GM08714 (cell line): ENCODE results near the gene TBC1D9B.

ENCODE experiments used
- H3K4me3 ChIP-seq: fragments of 200-500 bp; sonication (Bioruptor generic); 2 replicates; pipeline ENCODE4 v1.5.1; 2014; ENCODE audit warnings: mild to moderate bottlenecking, low read length, inconsistent platforms
- ZNF274 ChIP-seq: IDR thresholded peaks from 2 replicates; pipeline ENCODE4 v1.6.1; 2012; ENCODE audit warnings: mild to moderate bottlenecking, low read depth, low read length

TBC1D9B gene

DNA sequence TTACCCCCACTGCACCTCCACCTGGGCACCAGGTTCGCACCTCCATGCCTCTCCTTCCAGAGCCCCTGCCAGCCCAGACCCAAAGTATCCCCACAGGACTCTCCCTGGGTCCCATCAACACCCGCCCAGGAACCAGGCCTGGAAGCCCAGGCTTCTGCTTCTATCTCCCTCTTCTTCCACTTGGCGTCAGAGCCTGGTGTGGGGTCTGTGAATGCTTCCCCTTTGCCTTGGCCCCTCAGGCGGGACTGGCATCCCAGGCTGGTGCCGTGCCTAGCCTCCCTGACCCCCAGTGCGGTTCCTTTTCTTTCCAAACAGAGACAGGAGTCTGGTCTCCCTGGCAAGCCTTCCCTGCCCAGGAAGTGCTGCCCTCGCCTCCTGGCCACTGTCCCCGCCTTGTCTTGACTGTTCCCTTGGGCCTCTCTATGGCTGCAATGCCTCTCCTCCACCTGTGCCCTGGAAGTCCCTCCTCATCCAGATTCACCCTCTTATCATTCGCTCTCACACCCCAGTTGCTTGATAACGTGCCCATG is 7.8 kb upstream of the TBC1D9B start:
- no peak overlapping the region for H3K4me3 ChIP-seq
- TF ChIP-seq ZNF274: no peak

DNA sequence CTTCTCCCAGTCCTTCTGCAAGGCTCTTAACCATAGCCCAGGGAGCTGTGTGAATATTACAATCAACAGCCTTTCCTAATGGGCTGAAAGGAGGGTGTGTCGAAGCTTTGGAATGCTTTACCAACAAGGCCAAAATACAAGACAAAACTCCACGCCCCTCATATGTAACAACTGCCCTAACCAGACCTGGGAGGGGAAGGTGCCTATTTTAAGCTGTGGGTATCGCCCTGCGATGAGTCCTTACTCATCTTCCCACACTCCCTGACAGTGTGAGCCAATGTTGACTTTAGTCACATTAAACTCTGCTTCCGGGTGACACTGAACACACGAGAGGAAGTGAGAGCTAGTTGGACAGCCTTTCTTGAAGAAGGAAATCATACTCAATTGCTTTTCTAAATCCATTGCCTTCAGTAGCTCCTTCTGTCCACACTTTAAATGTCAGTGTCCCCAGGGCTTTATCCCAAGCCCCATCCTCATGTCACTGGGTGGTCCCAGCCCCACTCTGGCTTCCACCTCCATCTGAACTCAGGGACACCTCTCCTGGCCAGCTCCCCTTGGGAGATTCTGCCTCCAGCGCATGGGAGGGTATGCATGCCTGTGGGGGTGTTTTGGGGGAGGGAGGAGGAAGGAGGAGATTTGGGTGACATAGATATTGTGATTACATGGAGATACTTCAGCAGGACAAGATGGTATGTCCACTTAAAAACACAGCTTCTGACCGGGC is 6.5 kb upstream of the TBC1D9B start:
- TF ChIP-seq ZNF274: no peak
- no peak overlapping the region for H3K4me3 ChIP-seq

- no peak for TF ChIP-seq ZNF274
- no peak overlapping the region for H3K4me3 ChIP-seq
Measured at GRCh38 chr5:179913461-179913860, 5.8 kb upstream of the TBC1D9B start.

DNA sequence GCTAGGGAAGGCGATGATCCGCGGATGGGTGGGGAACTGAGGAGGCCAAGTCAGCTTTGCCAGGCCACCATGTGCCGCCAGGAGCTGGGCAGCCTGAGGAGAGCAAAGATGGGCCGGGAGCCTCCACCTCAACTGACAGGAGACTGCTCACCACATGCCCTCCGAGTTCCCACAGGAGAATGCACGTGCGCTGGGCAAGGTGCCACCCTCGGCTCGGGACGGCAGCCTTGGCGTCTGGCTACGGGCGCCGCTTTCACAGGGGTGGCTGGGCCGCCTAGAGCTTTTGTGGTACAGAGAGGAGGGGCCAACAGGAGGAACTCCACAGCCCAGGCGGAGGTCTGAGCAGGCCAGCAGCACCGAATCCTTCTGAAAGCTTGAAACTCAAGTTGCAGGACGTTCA is 5.3 kb upstream of the TBC1D9B start:
- H3K4me3 ChIP-seq: no peak overlapping the region
- no peak for TF ChIP-seq ZNF274

DNA sequence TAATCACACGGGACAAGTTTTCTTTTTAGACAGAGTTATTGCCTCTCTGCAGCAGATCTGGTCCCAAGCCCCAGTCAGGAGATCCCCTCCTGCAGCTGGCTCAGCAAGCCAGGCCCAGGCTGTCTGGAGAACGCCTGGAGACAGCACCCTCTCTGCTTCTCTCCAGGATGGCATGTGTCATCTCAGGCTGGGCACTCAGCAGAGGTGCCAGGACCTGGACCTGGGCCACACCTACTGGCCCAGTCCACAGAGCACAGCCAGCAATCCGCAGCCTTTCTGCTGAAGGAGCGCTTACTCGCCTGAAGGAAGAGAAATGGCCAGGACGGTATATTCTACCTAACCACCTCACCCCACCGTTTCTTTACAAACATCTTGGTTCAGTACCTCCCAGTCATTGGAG is 4.7 kb upstream of the TBC1D9B start:
- TF ChIP-seq ZNF274: no peak
- H3K4me3 ChIP-seq: no peak overlapping the region

- H3K4me3 ChIP-seq: no peak overlapping the region
- TF ChIP-seq ZNF274: no peak
Measured at GRCh38 chr5:179909224-179909623, 1.5 kb upstream of the TBC1D9B start.

DNA sequence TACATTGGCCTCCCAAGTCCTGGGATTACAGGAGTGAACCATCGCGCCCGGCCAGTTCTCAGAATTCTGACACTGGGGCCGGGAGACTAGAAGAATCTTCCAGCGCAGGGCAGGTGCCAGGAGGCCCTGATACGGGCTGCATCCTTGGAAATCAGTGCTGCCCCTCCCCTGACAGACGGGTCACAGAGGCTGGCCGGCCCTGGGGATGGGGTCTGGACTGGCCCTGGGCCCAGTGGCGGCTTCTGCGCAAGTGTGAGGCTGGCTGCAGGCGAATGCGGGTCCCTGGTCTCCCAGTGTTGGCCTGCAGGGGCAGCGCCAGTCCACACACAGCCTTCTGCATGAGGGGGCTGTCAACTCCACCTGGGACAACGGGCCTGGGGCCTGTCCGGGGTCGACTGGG is 831 bp upstream of the TBC1D9B start:
- no peak overlapping the region for H3K4me3 ChIP-seq
- no peak for TF ChIP-seq ZNF274

- H3K4me3 ChIP-seq: peak overlapping the region; percentile 87
- no peak for TF ChIP-seq ZNF274
Measured at GRCh38 chr5:179906795-179907555, 722 bp downstream of the TBC1D9B start.

GRCh38 chr5:179906294-179906794 is 1.4 kb downstream of the TBC1D9B start:
- peak overlapping the region; percentile 87; the same call in 1 of the 2 replicates for H3K4me3 ChIP-seq
- TF ChIP-seq ZNF274: no peak

DNA sequence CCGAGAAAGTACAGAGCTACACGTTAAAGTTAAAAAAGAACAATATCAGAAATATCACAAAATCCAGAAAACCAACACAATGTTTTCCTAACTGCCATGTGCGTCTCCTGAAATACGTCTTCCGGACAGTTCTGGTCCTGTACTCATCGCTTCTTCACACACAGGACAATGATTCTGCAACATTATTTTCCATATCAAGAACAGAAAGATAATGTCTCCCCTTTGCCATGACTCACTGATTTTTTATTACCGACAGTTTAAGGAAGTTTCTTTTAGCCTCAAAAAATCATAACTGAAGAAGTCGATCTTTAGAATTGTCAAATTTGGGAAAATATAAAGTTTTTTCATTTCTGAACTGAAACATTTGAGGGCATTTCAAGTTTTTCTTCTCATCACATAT is 2.5 kb downstream of the TBC1D9B start:
- TF ChIP-seq ZNF274: no peak
- H3K4me3 ChIP-seq: no peak overlapping the region

GRCh38 chr5:179904463-179905160 is 3.1 kb downstream of the TBC1D9B start:
- no peak overlapping the region for H3K4me3 ChIP-seq

DNA sequence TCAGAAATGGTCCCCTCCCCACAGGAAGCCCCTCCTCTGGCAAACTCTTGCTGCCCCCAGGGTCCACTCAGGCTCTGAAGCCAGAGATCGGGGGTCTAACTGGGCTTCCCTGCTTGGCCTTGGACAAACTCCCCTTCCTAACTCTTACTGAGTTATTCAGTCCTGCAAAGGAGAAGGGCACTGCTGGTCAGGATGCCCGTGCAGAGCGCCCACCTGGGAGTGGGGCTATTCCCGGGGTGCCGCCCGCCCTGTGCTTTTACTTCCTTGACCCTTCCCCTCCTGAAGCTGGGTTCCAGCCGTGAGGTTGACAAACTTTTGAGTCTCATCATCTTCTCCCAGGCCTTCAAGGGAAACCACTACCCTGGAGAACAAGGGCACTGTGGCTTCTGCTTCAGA is 4.9 kb downstream of the TBC1D9B start:
- TF ChIP-seq ZNF274: no peak
- no peak overlapping the region for H3K4me3 ChIP-seq

More at GRCh38 chr5:179904463-179905160, 3.1 kb downstream of the TBC1D9B start:
- TF ChIP-seq ZNF274: no peak

- TF ChIP-seq ZNF274: no peak
- no peak overlapping the region for H3K4me3 ChIP-seq
Measured at GRCh38 chr5:179901915-179902762, 5.6 kb downstream of the TBC1D9B start.
